LHCN-M2 (cell line): ENCODE results near the gene TRMU. TPM values are rescaled to one million over a fixed set of nuclear protein-coding genes. Genes with fewer than 3 reads are reported as not detected.

ENCODE experiments used
- DNase-seq: peaks from one replicate; pipeline ENCODE4 v3.0.0-alpha.2; 2012; ENCODE audit warnings: low read depth
- total RNA-seq: library from RNA; depleted of rRNA; stranded (reverse); fragments of >200 nt; gene quantifications from 2 replicates; pipeline ENCODE4 v1.2.3, GENCODE V29; 2014

TRMU gene
- total RNA-seq, 1 experiment from 2014 or later, result 53.6 TPM

GRCh38 chr22:46336119-46337078 lies 885 bp downstream of the TRMU start:
- peak; percentile 15 for DNase-seq

- no peak for DNase-seq
Observed at GRCh38 chr22:46337870-46338269, 2.4 kb downstream of the TRMU start.

GRCh38 chr22:46338636-46339035 lies 3.1 kb downstream of the TRMU start:
- DNase-seq, result no peak

GRCh38 chr22:46339956-46340355 lies 4.4 kb downstream of the TRMU start:
- DNase-seq, result no peak

- DNase-seq, result no peak
Observed at GRCh38 chr22:46340676-46341075, 5.2 kb downstream of the TRMU start.

GRCh38 chr22:46346680-46347405 lies 11.3 kb downstream of the TRMU start:
- DNase-seq, result no peak

- DNase-seq, result no peak
Observed at GRCh38 chr22:46347646-46348045, 12.1 kb downstream of the TRMU start.

GRCh38 chr22:46348099-46348695 lies 12.7 kb downstream of the TRMU start:
- DNase-seq, result no peak

- DNase-seq, result no peak
Observed at GRCh38 chr22:46349238-46349637, 13.7 kb downstream of the TRMU start.

GRCh38 chr22:46349681-46350080 lies 14.2 kb downstream of the TRMU start:
- DNase-seq, result no peak

GRCh38 chr22:46350121-46350520 lies 14.6 kb downstream of the TRMU start:
- no peak for DNase-seq

GRCh38 chr22:46350646-46351045 lies 15.1 kb downstream of the TRMU start:
- no peak for DNase-seq

GRCh38 chr22:46351131-46351735 lies 15.7 kb downstream of the TRMU start:
- DNase-seq, result no peak

GRCh38 chr22:46351767-46352166 lies 16.3 kb downstream of the TRMU start:
- no peak for DNase-seq

GRCh38 chr22:46352276-46352675 lies 16.8 kb downstream of the TRMU start:
- no peak for DNase-seq

GRCh38 chr22:46352691-46353386 lies 17.3 kb downstream of the TRMU start:
- DNase-seq, result peak; percentile 33

GRCh38 chr22:46353483-46354105 lies 18.1 kb downstream of the TRMU start:
- DNase-seq, result no peak

- no peak for DNase-seq
Observed at GRCh38 chr22:46354176-46354992, 18.9 kb downstream of the TRMU start.

GRCh38 chr22:46354993-46355305 lies 19.4 kb downstream of the TRMU start:
- no peak for DNase-seq

GRCh38 chr22:46355369-46355995 lies 20.0 kb downstream of the TRMU start:
- DNase-seq, result peak; percentile 35
